NT2/D1 (cell line): ENCODE measurements around the gene HAUS7.

Source experiments
- YY1 ChIP-seq: IDR thresholded peaks from 2 replicates; pipeline ENCODE4 v1.6.1; 2011; ENCODE audit not compliant: insufficient read length, insufficient read depth
- ZNF274 ChIP-seq: IDR thresholded peaks from 2 replicates; pipeline ENCODE4 v1.6.1; 2011; ENCODE audit warnings: mild to moderate bottlenecking, low read depth, low read length

GRCh38 chrX:153443476-153444332 is 26.7 kb downstream of the HAUS7 start:
- TF ChIP-seq YY1: no peak
- TF ChIP-seq ZNF274: no peak
